Stomach (tissue), 4 donors: Measurements from ENCODE around the gene ZBTB34.

Source experiments
- CTCF ChIP-seq, 7 experiments: fragments of 450-650 bp in 4 of 7; fragments of 200-600 bp in 3 of 7; sonication (generic) in 3 of 7; IDR thresholded peaks; one replicate each; pipeline ENCODE4 v1.5.1; 2016 to 2019; ENCODE audit warnings: antibody characterized with exemption in 7 of 7, control low read depth in 2 of 7, mild to moderate bottlenecking in 1 of 7
- POLR2A ChIP-seq, 4 donors: fragments of 450-650 bp; IDR thresholded peaks; one replicate each; pipeline ENCODE4 v1.6.1; 2016; ENCODE audit warnings: antibody characterized with exemption in 4 of 4, control low read depth in 2 of 4, mild to moderate bottlenecking in 1 of 4, moderate library complexity in 1 of 4
- POLR2AphosphoS5 ChIP-seq, 3 donors: sonication (generic); formaldehyde crosslinking; IDR thresholded peaks; one replicate each; pipeline ENCODE4 v1.6.1; 2016; ENCODE audit warnings: antibody characterized with exemption in 3 of 3

- TF ChIP-seq CTCF (IDR thresholded peaks at IDR 0.05) (no peak), POLR2A (IDR thresholded peaks at IDR 0.05) (no peak), POLR2AphosphoS5 (IDR thresholded peaks at IDR 0.05) (no peak)
Measured at GRCh38 chr9:126842977-126843799, 17.3 kb upstream of the ZBTB34 start.
